Measurements from ENCODE around the gene ZNF219.

The ZNF219 gene

GRCh38 chr14:21103710-21104447 is 5.4 kb upstream of the ZNF219 start:
- H3K9me3 ChIP-seq: no peaks in the 10 kb centered on the region
- DNase-seq: peak; percentile 96
- TF ChIP-seq CTCF (IDR thresholded peaks at IDR 0.05; ENCODE audit: low read depth, low read length): peak; percentile 73
- H3K4me3 ChIP-seq (ENCODE audit: low read depth, low read length): peak overlapping the region; percentile 78
- peaks cover 35% of the 10 kb centered on the region for H3K4me1 ChIP-seq
- H3K27me3 ChIP-seq: no peaks in the 10 kb centered on the region
- H3K36me3 ChIP-seq: no peaks in the 10 kb centered on the region

GRCh38 chr14:21103411-21103709 is 4.9 kb upstream of the ZNF219 start:
- Histone ChIP-seq H3K4me1 (peaks cover 35% of the 10 kb centered on the region), H3K9me3 (no peaks in the 10 kb centered on the region)

GRCh38 chr14:21102521-21103410 is 4.3 kb upstream of the ZNF219 start:
- H3K4me3 ChIP-seq (ENCODE audit: low read depth, low read length): peak overlapping the region; percentile 78
- no peak for DNase-seq
- H3K4me1 ChIP-seq: peaks cover 35% of the 10 kb centered on the region
- no peaks in the 10 kb centered on the region for H3K9me3 ChIP-seq
- no peak for TF ChIP-seq CTCF (IDR thresholded peaks at IDR 0.05; ENCODE audit: low read depth, low read length)
- no peaks in the 10 kb centered on the region for H3K27me3 ChIP-seq
- no peaks in the 10 kb centered on the region for H3K36me3 ChIP-seq

More at GRCh38 chr14:21103411-21103709, 4.9 kb upstream of the ZNF219 start:
- TF ChIP-seq CTCF (IDR thresholded peaks at IDR 0.05; ENCODE audit: low read depth, low read length): no peak
- H3K4me3 ChIP-seq (ENCODE audit: low read depth, low read length): peak overlapping the region; percentile 78
- no peaks in the 10 kb centered on the region for H3K36me3 ChIP-seq
- DNase-seq: no peak
- no peaks in the 10 kb centered on the region for H3K27me3 ChIP-seq

GRCh38 chr14:21101802-21102413 is 3.5 kb upstream of the ZNF219 start:
- Histone ChIP-seq H3K27me3 (no peaks in the 10 kb centered on the region), H3K9me3 (no peaks in the 10 kb centered on the region), H3K36me3 (no peaks in the 10 kb centered on the region), H3K4me1 (peaks cover 29% of the 10 kb centered on the region), H3K4me3 (ENCODE audit: low read depth, low read length) (no peak overlapping the region)
- no peak for TF ChIP-seq CTCF (IDR thresholded peaks at IDR 0.05; ENCODE audit: low read depth, low read length)
- DNase-seq: no peak

GRCh38 chr14:21100931-21101330 is 2.5 kb upstream of the ZNF219 start, which contains the start of gene TMEM253:
TMEM253 (plus strand) TSS chr14:21101066; CDS start chr14:21101344, 278 bp downstream.
- Histone ChIP-seq H3K27me3 (no peaks in the 10 kb centered on the region), H3K9me3 (no peaks in the 10 kb centered on the region), H3K4me3 (ENCODE audit: low read depth, low read length) (no peak within 1 kb of the TSS), H3K36me3 (no peaks in the 10 kb centered on the region), H3K4me1 (peaks cover 26% of the 10 kb centered on the region)
- no peak for DNase-seq
- no peak for TF ChIP-seq CTCF (IDR thresholded peaks at IDR 0.05; ENCODE audit: low read depth, low read length)

Data from BE2C (cell line).